ENCODE data around the gene DSTN.

The DSTN gene
- long read RNA-seq, transcript DSTN-201 (4 exons, 3,617 nt): major isoform, 552 of 573 reads
- long read RNA-seq, transcript DSTN-203 (5 exons, 1,853 nt): minor isoform, 7 of 573 reads
- long read RNA-seq, partial matches to known transcripts: 8 of 573 reads
- long read RNA-seq, other reads (novel, unspliced or antisense): 6 of 573 reads

DNA sequence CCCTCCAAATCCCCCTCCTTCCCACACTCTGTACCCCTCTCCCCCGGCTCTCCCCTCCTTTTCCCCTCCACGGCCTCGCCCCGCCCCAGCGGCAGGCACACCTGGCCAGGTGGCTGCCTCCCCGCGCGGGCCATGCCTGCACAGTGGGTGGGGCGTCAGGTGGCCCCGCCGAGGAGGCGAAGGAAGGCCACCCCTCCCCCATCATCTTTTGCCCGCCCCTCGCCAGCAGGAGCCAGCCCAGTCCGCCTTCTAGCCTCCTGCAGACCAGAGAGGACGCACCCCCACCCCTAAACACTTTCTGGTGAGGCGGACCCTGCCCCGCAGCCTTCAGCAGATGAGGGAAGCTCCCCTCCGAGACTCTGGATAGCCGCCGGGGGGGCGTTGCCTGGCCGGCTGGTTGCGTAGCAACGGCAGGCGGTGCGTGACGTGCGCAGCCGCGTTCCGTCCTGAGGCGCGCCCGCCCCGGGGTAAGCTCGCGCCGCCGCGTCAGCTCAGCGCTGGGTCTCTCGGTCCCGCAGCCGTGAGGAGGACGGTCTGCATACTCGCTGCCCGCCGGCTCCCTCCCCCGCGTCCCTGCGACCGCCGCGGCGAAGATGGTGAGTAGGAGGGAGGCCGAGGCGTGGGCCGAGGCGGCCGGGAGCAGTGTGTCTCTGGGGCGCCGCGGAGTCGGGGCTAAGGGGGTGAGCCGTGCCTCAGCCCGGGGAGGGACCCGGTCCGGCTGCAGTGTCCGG lies at the start of gene DSTN:
Gene DSTN (plus strand): TSS at position 460 of the 731 bp plus-strand sequence. CDS start 134 bp downstream, at position 594.
- no peak for TF ChIP-seq GABPA (IDR thresholded peaks at IDR 0.05; ENCODE audit: low read depth)
- peak; percentile 58; the same call in 1 of the 2 replicates for TF ChIP-seq POLR2AphosphoS5 (IDR thresholded peaks at IDR 0.05; ENCODE audit: low read depth)
- Histone ChIP-seq H3K4me3 (replicated peaks; ENCODE audit: insufficient read depth, low read length) (peak within 1 kb of the TSS; percentile 95), H3K27me3 (ENCODE audit: insufficient read depth, poor library complexity, severe bottlenecking) (no peaks in the 10 kb centered on the region), H3K27ac (replicated peaks) (peak within 1 kb of the TSS; percentile 77)
- DNase-seq (ENCODE audit: low read depth in 1 of 2, low spot score in 1 of 2): peak; percentile 80 to 82

DNA sequence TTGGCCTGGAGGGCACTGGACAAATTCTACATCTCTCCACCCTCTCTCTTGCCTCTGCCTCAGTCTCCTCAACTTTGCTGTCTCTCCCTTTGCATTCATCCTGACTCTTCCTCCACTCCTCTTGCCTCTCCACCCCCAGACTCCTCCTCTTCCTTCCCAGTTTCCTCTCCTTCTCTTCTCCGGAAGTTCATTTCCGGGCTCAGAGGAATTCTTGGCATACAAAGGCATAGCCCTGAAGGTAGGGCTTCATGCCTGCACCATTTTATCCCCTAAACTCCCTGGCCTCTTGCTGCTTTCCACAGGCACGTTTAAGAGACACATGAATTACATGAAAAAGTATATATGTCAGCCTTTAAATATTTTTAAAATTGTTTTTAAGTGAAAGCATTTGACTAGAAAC lies 49.3 kb upstream of the DSTN start:
- Histone ChIP-seq H3K27ac (replicated peaks) (no peak overlapping the region), H3K27me3 (ENCODE audit: insufficient read depth, poor library complexity, severe bottlenecking) (no peaks in the 10 kb centered on the region), H3K4me3 (replicated peaks; ENCODE audit: insufficient read depth, low read length) (no peak overlapping the region)
- no peak for DNase-seq (ENCODE audit: low read depth in 1 of 2, low spot score in 1 of 2)
- TF ChIP-seq GABPA (IDR thresholded peaks at IDR 0.05; ENCODE audit: low read depth) (no peak), POLR2AphosphoS5 (IDR thresholded peaks at IDR 0.05; ENCODE audit: low read depth) (no peak), CTCF (IDR thresholded peaks at IDR 0.05; ENCODE audit: insufficient read depth, low read length) (no peak), SPI1 (IDR thresholded peaks at IDR 0.05; ENCODE audit: borderline replicate concordance, low read depth) (no peak)
- TF ChIP-seq, protein P1, sequence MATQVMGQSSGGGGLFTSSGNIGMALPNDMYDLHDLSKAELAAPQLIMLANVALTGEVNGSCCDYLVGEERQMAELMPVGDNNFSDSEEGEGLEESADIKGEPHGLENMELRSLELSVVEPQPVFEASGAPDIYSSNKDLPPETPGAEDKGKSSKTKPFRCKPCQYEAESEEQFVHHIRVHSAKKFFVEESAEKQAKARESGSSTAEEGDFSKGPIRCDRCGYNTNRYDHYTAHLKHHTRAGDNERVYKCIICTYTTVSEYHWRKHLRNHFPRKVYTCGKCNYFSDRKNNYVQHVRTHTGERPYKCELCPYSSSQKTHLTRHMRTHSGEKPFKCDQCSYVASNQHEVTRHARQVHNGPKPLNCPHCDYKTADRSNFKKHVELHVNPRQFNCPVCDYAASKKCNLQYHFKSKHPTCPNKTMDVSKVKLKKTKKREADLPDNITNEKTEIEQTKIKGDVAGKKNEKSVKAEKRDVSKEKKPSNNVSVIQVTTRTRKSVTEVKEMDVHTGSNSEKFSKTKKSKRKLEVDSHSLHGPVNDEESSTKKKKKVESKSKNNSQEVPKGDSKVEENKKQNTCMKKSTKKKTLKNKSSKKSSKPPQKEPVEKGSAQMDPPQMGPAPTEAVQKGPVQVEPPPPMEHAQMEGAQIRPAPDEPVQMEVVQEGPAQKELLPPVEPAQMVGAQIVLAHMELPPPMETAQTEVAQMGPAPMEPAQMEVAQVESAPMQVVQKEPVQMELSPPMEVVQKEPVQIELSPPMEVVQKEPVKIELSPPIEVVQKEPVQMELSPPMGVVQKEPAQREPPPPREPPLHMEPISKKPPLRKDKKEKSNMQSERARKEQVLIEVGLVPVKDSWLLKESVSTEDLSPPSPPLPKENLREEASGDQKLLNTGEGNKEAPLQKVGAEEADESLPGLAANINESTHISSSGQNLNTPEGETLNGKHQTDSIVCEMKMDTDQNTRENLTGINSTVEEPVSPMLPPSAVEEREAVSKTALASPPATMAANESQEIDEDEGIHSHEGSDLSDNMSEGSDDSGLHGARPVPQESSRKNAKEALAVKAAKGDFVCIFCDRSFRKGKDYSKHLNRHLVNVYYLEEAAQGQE (IDR thresholded peaks at IDR 0.05; ENCODE audit: insufficient replicate concordance, low read depth): no peak

DNA sequence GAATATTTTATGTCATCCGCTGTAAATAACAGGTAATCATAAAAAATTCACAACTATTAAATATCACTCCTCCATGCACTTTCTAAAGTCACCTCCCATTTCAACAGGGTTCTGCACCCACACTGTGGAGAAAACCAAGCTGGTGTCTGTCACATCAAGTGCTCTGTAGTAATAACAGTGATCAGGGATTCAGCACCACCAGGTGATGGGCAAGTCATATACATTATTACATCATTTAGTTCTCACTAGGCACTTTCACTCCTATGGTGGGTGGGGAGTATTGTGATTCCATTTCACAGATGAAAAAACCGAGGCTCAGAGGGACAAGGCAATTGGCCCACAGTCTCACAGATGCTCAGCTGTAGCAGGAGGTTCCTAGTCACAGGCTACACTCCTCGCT lies 47.3 kb upstream of the DSTN start:
- Histone ChIP-seq H3K27me3 (ENCODE audit: insufficient read depth, poor library complexity, severe bottlenecking) (no peaks in the 10 kb centered on the region), H3K4me3 (replicated peaks; ENCODE audit: insufficient read depth, low read length) (no peak overlapping the region), H3K27ac (replicated peaks) (no peak overlapping the region)
- DNase-seq (ENCODE audit: low read depth in 1 of 2, low spot score in 1 of 2): no peak
- TF ChIP-seq GABPA (IDR thresholded peaks at IDR 0.05; ENCODE audit: low read depth) (no peak), POLR2AphosphoS5 (IDR thresholded peaks at IDR 0.05; ENCODE audit: low read depth) (no peak)

DNA sequence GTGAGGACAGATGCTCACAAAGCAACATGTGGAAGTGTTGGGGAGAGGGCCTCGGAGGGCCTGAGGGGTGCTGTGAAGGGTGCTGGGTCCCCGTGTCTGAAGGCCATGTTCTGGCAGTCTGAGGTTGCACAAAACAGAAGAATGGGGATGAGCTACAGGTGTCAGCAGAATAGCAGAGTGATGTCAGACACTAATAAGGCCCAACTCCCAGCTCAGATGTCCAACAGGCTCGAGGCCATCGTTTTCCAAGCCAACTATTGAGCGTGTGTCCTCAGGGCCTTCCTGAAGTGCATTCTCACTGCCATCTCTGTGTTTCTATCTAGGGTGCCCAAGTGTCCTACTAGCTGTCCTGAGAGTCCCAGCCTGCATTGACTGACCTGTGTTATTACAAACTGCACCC lies 46.5 kb upstream of the DSTN start:
- Histone ChIP-seq H3K27me3 (ENCODE audit: insufficient read depth, poor library complexity, severe bottlenecking) (no peaks in the 10 kb centered on the region), H3K27ac (replicated peaks) (no peak overlapping the region), H3K4me3 (replicated peaks; ENCODE audit: insufficient read depth, low read length) (no peak overlapping the region)
- TF ChIP-seq, protein P1 (IDR thresholded peaks at IDR 0.05; ENCODE audit: insufficient replicate concordance, low read depth): no peak
- TF ChIP-seq POLR2AphosphoS5 (IDR thresholded peaks at IDR 0.05; ENCODE audit: low read depth) (no peak), GABPA (IDR thresholded peaks at IDR 0.05; ENCODE audit: low read depth) (no peak), SPI1 (IDR thresholded peaks at IDR 0.05; ENCODE audit: borderline replicate concordance, low read depth) (no peak), CTCF (IDR thresholded peaks at IDR 0.05; ENCODE audit: insufficient read depth, low read length) (no peak)
- DNase-seq (ENCODE audit: low read depth in 1 of 2, low spot score in 1 of 2): no peak

All from HL-60 (cell line).